CD4-positive, CD25-positive, alpha-beta regulatory T cell (primary cell): ENCODE measurements around the gene NDUFV2. TPM values are rescaled to one million over a fixed set of nuclear protein-coding genes. Genes with fewer than 3 reads are reported as not detected.

Source experiments
- ATAC-seq, 2 donors: fragments of 150-1000 bp; cut with Tn5 transposase; one replicate each; pipeline ENCODE4 v1.10.0; 2021; ENCODE audit warnings: low read depth in 2 of 2, moderate number of reproducible peaks in 2 of 2, moderate library complexity in 1 of 2
- DNase-seq, 3 donors: peaks; one replicate each; pipeline versions ENCODE4 v3.0.0 to v3.0.0-alpha.2; 2012 to 2022; ENCODE audit warnings: mixed read lengths in 1 of 3
- H3K27ac ChIP-seq: one replicate; pipeline ENCODE4 v1.7.0; 2013; ENCODE audit warnings: mild to moderate bottlenecking, low read length; ENCODE audit not compliant: insufficient read depth, poor library complexity, severe bottlenecking
- H3K27me3 ChIP-seq: one replicate; pipeline ENCODE4 v1.7.0; 2013; ENCODE audit warnings: low read length; ENCODE audit not compliant: control insufficient read depth, insufficient read depth
- H3K36me3 ChIP-seq: one replicate; pipeline ENCODE4 v1.7.0; 2013; ENCODE audit warnings: mild to moderate bottlenecking, low read length, moderate library complexity; ENCODE audit not compliant: control insufficient read depth, insufficient read depth
- H3K4me1 ChIP-seq: 2 replicates; pipeline ENCODE4 v1.7.0; 2013; ENCODE audit warnings: mild to moderate bottlenecking, low read length; ENCODE audit not compliant: insufficient read depth, control insufficient read depth, poor library complexity, severe bottlenecking
- H3K4me3 ChIP-seq: one replicate; pipeline ENCODE4 v1.7.0; 2013; ENCODE audit warnings: low read depth, mild to moderate bottlenecking, low read length, moderate library complexity
- H3K9me3 ChIP-seq, 2 experiments: 1 replicate in 1 of 2; 2 replicates in 1 of 2; pipeline ENCODE4 v1.7.0; 2013; ENCODE audit warnings: low read length in 2 of 2, mild to moderate bottlenecking in 1 of 2, moderate library complexity in 1 of 2; ENCODE audit not compliant: control insufficient read depth in 2 of 2
- H3K27ac Mint-ChIP-seq, 3 donors: one replicate each; pipeline ENCODE4 v1.8.0; 2020 to 2022; ENCODE audit warnings: mild to moderate bottlenecking in 3 of 3, mixed read lengths in 3 of 3, moderate library complexity in 2 of 3
- H3K27me3 Mint-ChIP-seq: one replicate; pipeline ENCODE4 v1.8.0; 2022; ENCODE audit warnings: mild to moderate bottlenecking, mixed read lengths
- H3K36me3 Mint-ChIP-seq: one replicate; pipeline ENCODE4 v1.8.0; 2020; ENCODE audit warnings: mixed read lengths
- H3K4me1 Mint-ChIP-seq, 4 donors: one replicate each; pipeline ENCODE4 v1.8.0; 2020 to 2022; ENCODE audit warnings: mixed read lengths in 4 of 4, mild to moderate bottlenecking in 1 of 4
- H3K4me3 Mint-ChIP-seq, 4 donors: one replicate each; pipeline ENCODE4 v1.8.0; 2020 to 2022; ENCODE audit warnings: mild to moderate bottlenecking in 4 of 4, mixed read lengths in 4 of 4, moderate library complexity in 3 of 4
- H3K9me3 Mint-ChIP-seq, 7 donors: one replicate each; pipeline ENCODE4 v1.8.0; 2020 to 2022; ENCODE audit warnings: mixed read lengths in 7 of 7, mild to moderate bottlenecking in 3 of 7, moderate library complexity in 2 of 7
- polyA plus RNA-seq, 4 donors: library from polyadenylated mRNA; unstranded; fragments of 300-500 nt; fragmentation: Illumina TruSeq; gene quantifications; one replicate each; pipeline ENCODE4 v1.2.3, GENCODE V29; 2021
- total RNA-seq: library from RNA; stranded (reverse); gene quantifications from one replicate; pipeline ENCODE4 v1.2.3, GENCODE V29; 2022

NDUFV2 gene
- total and polyA plus RNA-seq, 5 donors from 2014 or later = 207 to 282 (median 240) TPM

- peaks cover 44% of the 10 kb centered on the region for H3K36me3 Mint-ChIP-seq
Observed at GRCh38 chr18:9182852-9183399, 80.4 kb downstream of the NDUFV2 start.

More at GRCh38 chr18:9182852-9183399, 80.4 kb downstream of the NDUFV2 start:
- Histone ChIP-seq H3K9me3 (no peaks in the 10 kb centered on the region), H3K36me3 (peaks cover 36% of the 10 kb centered on the region), H3K4me1 (peaks cover 22% of the 10 kb centered on the region), H3K4me3 (no peak overlapping the region), H3K27me3 (no peaks in the 10 kb centered on the region), H3K27ac (peak overlapping the region; percentile 9)
- H3K27ac Mint-ChIP-seq = peak overlapping the region in 2 of 3 donors; percentile 16 to 22
- peak overlapping the region in 2 of 4 donors; percentile 18 to 27 for H3K4me3 Mint-ChIP-seq
- DNase-seq = no peak
- H3K27me3 Mint-ChIP-seq = no peaks in the 10 kb centered on the region
- H3K4me1 Mint-ChIP-seq = peaks cover 50 to 80% (median 69%) of the 10 kb centered on the region in 4 donors
- no peak for ATAC-seq
- no peaks in the 10 kb centered on the region for H3K9me3 Mint-ChIP-seq

Other genes starting within 250 kb of the NDUFV2 start
- 200 TPM for gene ANKRD12, start 34.1 kb downstream of the NDUFV2 start, total RNA-seq
- gene ANKRD12, start 34.1 kb downstream of the NDUFV2 start, polyA plus RNA-seq = 10 to 100 TPM; 28.2 to 41.9 (median 37.0) TPM
- 2.5 TPM for gene TWSG1, start 232.1 kb downstream of the NDUFV2 start, total RNA-seq
- gene TWSG1, start 232.1 kb downstream of the NDUFV2 start, polyA plus RNA-seq = 1 to 10 TPM; 1.9 to 2.6 (median 2.3) TPM